Activated CD4-positive, alpha-beta T cell treated with anti-CD3 and anti-CD28 coated beads, Interleukin-2, Interleukin-4, amounts not matched to agents 100 ng/mL and 50 ng/mL, durations not matched to agents 16 hours and 8 hours (primary cell): ENCODE measurements around the gene LSM12.
"Not testable (repeated sequence)": the region's sequence is repeated elsewhere in the genome, so short reads cannot be mapped to it uniquely, and the experiment has no call there.

Experiments used
- DNase-seq: peaks from one replicate; pipeline ENCODE4 v3.0.0-alpha.2; 2020; ENCODE audit warnings: low spot score

The LSM12 gene

GRCh38 chr17:44044071-44044470 lies 22.4 kb downstream of the LSM12 start:
- DNase-seq: no peak

- no peak for DNase-seq
Observed at GRCh38 chr17:44043272-44043696, 23.2 kb downstream of the LSM12 start.

GRCh38 chr17:44039829-44040635 lies 26.4 kb downstream of the LSM12 start:
- DNase-seq: no peak

GRCh38 chr17:44038604-44039011 lies 27.9 kb downstream of the LSM12 start:
- DNase-seq: no peak

- no peak for DNase-seq
Observed at GRCh38 chr17:44037471-44037870, 29.0 kb downstream of the LSM12 start.

GRCh38 chr17:44034688-44035087 lies 31.8 kb downstream of the LSM12 start:
- not testable (repeated sequence) for DNase-seq

GRCh38 chr17:44033861-44034408 lies 32.5 kb downstream of the LSM12 start:
- DNase-seq: no peak

- DNase-seq: no peak
Observed at GRCh38 chr17:44030482-44030881, 36.0 kb downstream of the LSM12 start.

- no peak for DNase-seq
Observed at GRCh38 chr17:44029736-44030135, 36.7 kb downstream of the LSM12 start.

- no peak for DNase-seq
Observed at GRCh38 chr17:44024853-44025252, 41.6 kb downstream of the LSM12 start.

- DNase-seq: no peak
Observed at GRCh38 chr17:44024271-44024663, 42.2 kb downstream of the LSM12 start.

GRCh38 chr17:44023545-44024270 lies 42.8 kb downstream of the LSM12 start:
- no peak for DNase-seq

- DNase-seq: no peak
Observed at GRCh38 chr17:44022246-44022645, 44.2 kb downstream of the LSM12 start.

GRCh38 chr17:44021227-44021626 lies 45.2 kb downstream of the LSM12 start:
- DNase-seq: not testable (repeated sequence)

GRCh38 chr17:44014437-44015172 lies 51.9 kb downstream of the LSM12 start, which contains the start of gene TMEM101:
Gene TMEM101 (minus strand): TSS chr17:44014963. CDS start chr17:44014952, 11 bp downstream.
- peak; percentile 93 for DNase-seq

GRCh38 chr17:44014133-44014436 lies 52.4 kb downstream of the LSM12 start:
- DNase-seq: no peak

GRCh38 chr17:44012874-44013273 lies 53.6 kb downstream of the LSM12 start:
- no peak for DNase-seq

- DNase-seq: no peak
Observed at GRCh38 chr17:44012391-44012790, 54.1 kb downstream of the LSM12 start.

- no peak for DNase-seq
Observed at GRCh38 chr17:44011876-44012275, 54.6 kb downstream of the LSM12 start.

GRCh38 chr17:44010966-44011647 lies 55.4 kb downstream of the LSM12 start:
- DNase-seq: no peak

- no peak for DNase-seq
Observed at GRCh38 chr17:44008205-44008909, 58.1 kb downstream of the LSM12 start.
